ENCODE results near the gene EXOC4.
"Not testable (repeated sequence)": the region's sequence is repeated elsewhere in the genome, so short reads cannot be mapped to it uniquely, and the experiment has no call there.

EXOC4 gene

GRCh38 chr7:133993547-133993946 is 740.7 kb downstream of the EXOC4 start:
- DNase-seq (ENCODE audit: low spot score): no peak

- DNase-seq (ENCODE audit: low spot score): not testable (repeated sequence)
Observed at GRCh38 chr7:133994100-133994499, 741.2 kb downstream of the EXOC4 start.

GRCh38 chr7:133997463-133997862 is 744.6 kb downstream of the EXOC4 start:
- DNase-seq (ENCODE audit: low spot score): no peak

GRCh38 chr7:133999178-133999577 is 746.3 kb downstream of the EXOC4 start:
- no peak for DNase-seq (ENCODE audit: low spot score)

- DNase-seq (ENCODE audit: low spot score): no peak
Observed at GRCh38 chr7:134004829-134005505, 752.1 kb downstream of the EXOC4 start.

GRCh38 chr7:134009314-134010110 is 756.6 kb downstream of the EXOC4 start:
- no peak for DNase-seq (ENCODE audit: low spot score)

GRCh38 chr7:134013249-134013648 is 760.4 kb downstream of the EXOC4 start:
- no peak for DNase-seq (ENCODE audit: low spot score)

GRCh38 chr7:134014935-134015334 is 762.1 kb downstream of the EXOC4 start:
- DNase-seq (ENCODE audit: low spot score): no peak

- DNase-seq (ENCODE audit: low spot score): peak; percentile 57
Observed at GRCh38 chr7:134016223-134016941, 763.5 kb downstream of the EXOC4 start.

- no peak for DNase-seq (ENCODE audit: low spot score)
Observed at GRCh38 chr7:134016942-134017303, 764.0 kb downstream of the EXOC4 start.

- DNase-seq (ENCODE audit: low spot score): no peak
Observed at GRCh38 chr7:134018306-134018705, 765.4 kb downstream of the EXOC4 start.

- DNase-seq (ENCODE audit: low spot score): no peak
Observed at GRCh38 chr7:134019251-134019650, 766.4 kb downstream of the EXOC4 start.

GRCh38 chr7:134021836-134022235 is 769.0 kb downstream of the EXOC4 start:
- no peak for DNase-seq (ENCODE audit: low spot score)

GRCh38 chr7:134022286-134022911 is 769.5 kb downstream of the EXOC4 start:
- DNase-seq (ENCODE audit: low spot score): no peak

GRCh38 chr7:134024739-134025138 is 771.9 kb downstream of the EXOC4 start:
- no peak for DNase-seq (ENCODE audit: low spot score)

- no peak for DNase-seq (ENCODE audit: low spot score)
Observed at GRCh38 chr7:134028853-134029252, 776.0 kb downstream of the EXOC4 start.

- no peak for DNase-seq (ENCODE audit: low spot score)
Observed at GRCh38 chr7:134029743-134030142, 776.9 kb downstream of the EXOC4 start.

GRCh38 chr7:134030460-134030865 is 777.6 kb downstream of the EXOC4 start:
- DNase-seq (ENCODE audit: low spot score): no peak

- DNase-seq (ENCODE audit: low spot score): no peak
Observed at GRCh38 chr7:134031835-134032617, 779.1 kb downstream of the EXOC4 start.

- no peak for DNase-seq (ENCODE audit: low spot score)
Observed at GRCh38 chr7:134034652-134035051, 781.8 kb downstream of the EXOC4 start.

GRCh38 chr7:134037991-134038390 is 785.1 kb downstream of the EXOC4 start:
- no peak for DNase-seq (ENCODE audit: low spot score)

GRCh38 chr7:134040988-134041387 is 788.1 kb downstream of the EXOC4 start:
- no peak for DNase-seq (ENCODE audit: low spot score)
